GM13976 (cell line): ENCODE measurements around the gene AP4S1.
"Not testable (repeated sequence)": the region's sequence is repeated elsewhere in the genome, so short reads cannot be mapped to it uniquely, and the experiment has no call there.

ENCODE experiments used
- DNase-seq: peaks from one replicate; pipeline ENCODE4 v3.0.0; 2012; ENCODE audit warnings: low spot score
- CTCF ChIP-seq: IDR thresholded peaks from 2 replicates; pipeline ENCODE4 v1.5.1; 2012; ENCODE audit warnings: borderline replicate concordance, mild to moderate bottlenecking; ENCODE audit not compliant: insufficient read depth; ENCODE audit errors: extremely low read depth, missing control alignments, control extremely low read depth
- in situ Hi-C: fragments of 300-500 bp; cut with MboI; formaldehyde crosslinking; loops from one replicate; pipeline ENCODE4 v1.12.0; 2022; ENCODE audit warnings: low sequenced_read_pairs, mixed read lengths, inconsistent platforms; ENCODE audit not compliant: unreplicated experiment

Gene AP4S1

GRCh38 chr14:31038521-31039166, 13.2 kb downstream of the AP4S1 start:
- TF ChIP-seq CTCF, result no peak
- in situ Hi-C loops, result no loop called here

DNA sequence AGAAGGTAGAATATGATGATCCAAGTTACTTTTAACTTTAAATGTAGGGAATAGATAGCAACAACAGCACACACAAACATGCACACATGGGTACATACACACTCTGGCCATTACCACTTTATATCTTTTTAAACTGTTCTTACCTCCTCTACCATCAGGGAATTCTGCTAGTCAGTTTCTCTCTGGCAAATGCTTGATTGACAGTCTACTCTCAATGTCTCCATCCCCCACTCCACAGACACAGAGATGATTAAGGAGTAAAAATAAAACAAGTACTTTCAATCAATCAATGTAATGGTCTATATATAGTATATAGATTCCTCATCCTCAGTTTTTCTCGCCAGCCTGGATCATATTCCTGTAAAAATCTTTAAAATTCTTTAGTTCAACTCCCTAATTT, 16.9 kb downstream of the AP4S1 start:
- no peak for TF ChIP-seq CTCF
- no peak for DNase-seq
- in situ Hi-C loops, result no loop called here

More at GRCh38 chr14:31038521-31039166, 13.2 kb downstream of the AP4S1 start:
- no peak for DNase-seq

DNA sequence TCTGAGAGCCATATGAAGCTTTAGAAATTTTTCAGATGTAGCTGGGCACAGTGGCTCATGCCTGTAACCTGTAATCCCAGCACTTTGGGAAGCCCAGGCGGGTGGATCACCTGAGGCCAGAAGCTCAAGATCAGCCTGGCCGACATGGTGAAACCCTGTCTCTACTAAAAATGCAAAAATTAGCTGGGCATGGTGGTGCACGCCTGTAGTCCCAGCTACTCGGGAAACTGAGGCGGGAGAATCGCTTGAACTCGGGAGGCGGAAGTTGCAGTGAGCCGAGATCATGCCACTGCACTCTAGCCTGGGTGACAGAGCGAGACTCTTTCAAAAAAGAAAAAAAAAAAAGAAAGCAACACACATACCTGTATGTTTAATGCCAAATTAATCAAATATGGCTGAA, 17.4 kb downstream of the AP4S1 start:
- DNase-seq, in situ Hi-C loops: not testable (repeated sequence)

DNA sequence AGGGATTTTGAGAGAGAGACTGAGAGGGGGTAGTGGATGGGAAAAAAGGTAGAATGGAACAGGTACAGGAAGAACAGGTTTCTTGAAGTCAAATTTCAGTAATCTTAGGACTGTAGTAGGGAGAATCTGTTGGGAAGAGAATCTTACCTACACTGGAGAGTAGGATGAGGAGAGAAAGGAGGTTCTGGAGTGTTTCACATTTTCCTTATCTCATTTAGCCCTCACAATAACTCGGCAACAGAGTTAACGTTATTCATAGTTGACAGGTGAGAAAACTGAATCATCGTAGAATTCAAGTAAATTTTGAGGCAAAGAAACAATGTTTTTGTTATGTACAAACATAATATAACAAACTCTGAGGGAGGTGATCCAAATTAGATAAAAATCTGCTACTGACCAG, 17.9 kb downstream of the AP4S1 start:
- DNase-seq, result no peak
- no peak for TF ChIP-seq CTCF
- in situ Hi-C loops, result no loop called here

- in situ Hi-C loops, result no loop called here
These were observed 20.1 kb downstream of the AP4S1 start for GRCh38 chr14:31045501-31046080.

GRCh38 chr14:31047503-31047902, 22.1 kb downstream of the AP4S1 start:
- in situ Hi-C loops, result no loop called here
- DNase-seq, result no peak
- TF ChIP-seq CTCF, result no peak

More at GRCh38 chr14:31045501-31046080, 20.1 kb downstream of the AP4S1 start:
- TF ChIP-seq CTCF, result no peak
- DNase-seq, result no peak

DNA sequence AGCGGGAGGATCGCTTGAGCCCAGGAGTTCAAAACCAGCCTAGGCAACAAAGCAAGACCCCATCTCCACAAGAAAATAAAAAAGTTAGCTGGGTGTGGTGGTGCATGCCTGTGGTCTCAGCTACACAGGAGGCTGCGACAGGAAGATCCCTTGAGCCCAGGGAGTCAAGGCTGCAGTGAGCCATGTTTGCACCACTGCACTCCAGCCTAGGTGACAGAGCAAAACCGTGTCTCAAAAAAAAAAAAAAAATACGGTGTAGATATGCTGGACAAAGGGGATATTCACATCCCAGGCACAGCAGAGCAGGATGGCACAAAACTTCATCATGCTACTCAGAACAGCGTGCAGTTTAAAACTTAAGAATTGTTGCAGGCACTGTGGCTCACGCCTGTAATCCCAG, 25.6 kb downstream of the AP4S1 start:
- DNase-seq, result no peak
- in situ Hi-C loops, result no loop called here
- TF ChIP-seq CTCF, result no peak
